HL-60 (cell line): ENCODE measurements around the gene ADTRP.

Experiments used
- DNase-seq, 2 experiments: peaks; one replicate each; pipeline ENCODE4 v3.0.0-alpha.2; 2010 to 2020; ENCODE audit warnings: low read depth in 1 of 2, low spot score in 1 of 2
- H3K27ac ChIP-seq: fragments of 250-450 bp; sonication (Bioruptor Pico); replicated peaks from 2 replicates; pipeline ENCODE4 v1.5.1; 2020; ENCODE audit warnings: mild to moderate bottlenecking, moderate library complexity
- H3K27me3 ChIP-seq: fragments of 250-450 bp; sonication (Bioruptor Pico); 2 replicates; pipeline ENCODE4 v1.5.1; 2021; ENCODE audit warnings: mild to moderate bottlenecking, moderate library complexity; ENCODE audit not compliant: insufficient read depth, poor library complexity, severe bottlenecking
- H3K4me3 ChIP-seq: replicated peaks from 2 replicates; pipeline ENCODE4 v1.5.1; 2011; ENCODE audit warnings: mild to moderate bottlenecking, control low read depth, low read length; ENCODE audit not compliant: insufficient read depth
- GABPA ChIP-seq: IDR thresholded peaks from 2 replicates; pipeline ENCODE4 v1.6.1; 2012; ENCODE audit warnings: low read depth
- POLR2AphosphoS5 ChIP-seq: IDR thresholded peaks from 2 replicates; pipeline ENCODE4 v1.6.1; 2012; ENCODE audit warnings: low read depth
- SPI1 ChIP-seq: IDR thresholded peaks from 2 replicates; pipeline ENCODE4 v1.6.1; 2012; ENCODE audit warnings: low read depth, mild to moderate bottlenecking, borderline replicate concordance
- TF ChIP-seq, protein P1 (sequence below): IDR thresholded peaks from one replicate; pipeline ENCODE4 v1.5.1; 2011; ENCODE audit warnings: low read length, control low read depth, inconsistent platforms; ENCODE audit not compliant: insufficient read depth
- TF ChIP-seq, protein P2 (sequence below): IDR thresholded peaks from 2 replicates; pipeline ENCODE4 v1.6.1; 2012; ENCODE audit warnings: low read depth; ENCODE audit not compliant: insufficient replicate concordance

Gene ADTRP

DNA sequence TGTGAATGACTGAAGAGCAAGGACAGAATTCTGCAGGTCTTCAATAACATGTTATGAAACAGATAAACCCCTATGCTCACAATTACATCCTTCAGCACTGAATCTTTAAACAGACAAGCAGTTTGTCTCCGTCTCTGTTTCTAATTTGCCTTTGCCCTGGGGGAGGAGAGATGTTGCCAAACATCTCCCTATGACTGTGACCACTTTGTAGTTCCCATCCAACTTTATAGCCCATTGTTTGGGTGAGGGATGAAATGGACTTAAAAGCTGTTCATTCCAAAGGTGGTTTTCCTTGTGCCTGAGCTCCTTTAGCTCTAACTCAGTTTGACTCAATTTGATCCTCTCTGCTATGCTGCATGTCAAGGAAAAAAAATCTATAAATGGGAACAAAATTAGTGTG is 19.5 kb upstream of the ADTRP start:
- TF ChIP-seq POLR2AphosphoS5 (no peak), SPI1 (no peak), GABPA (no peak)
- TF ChIP-seq, protein P1, sequence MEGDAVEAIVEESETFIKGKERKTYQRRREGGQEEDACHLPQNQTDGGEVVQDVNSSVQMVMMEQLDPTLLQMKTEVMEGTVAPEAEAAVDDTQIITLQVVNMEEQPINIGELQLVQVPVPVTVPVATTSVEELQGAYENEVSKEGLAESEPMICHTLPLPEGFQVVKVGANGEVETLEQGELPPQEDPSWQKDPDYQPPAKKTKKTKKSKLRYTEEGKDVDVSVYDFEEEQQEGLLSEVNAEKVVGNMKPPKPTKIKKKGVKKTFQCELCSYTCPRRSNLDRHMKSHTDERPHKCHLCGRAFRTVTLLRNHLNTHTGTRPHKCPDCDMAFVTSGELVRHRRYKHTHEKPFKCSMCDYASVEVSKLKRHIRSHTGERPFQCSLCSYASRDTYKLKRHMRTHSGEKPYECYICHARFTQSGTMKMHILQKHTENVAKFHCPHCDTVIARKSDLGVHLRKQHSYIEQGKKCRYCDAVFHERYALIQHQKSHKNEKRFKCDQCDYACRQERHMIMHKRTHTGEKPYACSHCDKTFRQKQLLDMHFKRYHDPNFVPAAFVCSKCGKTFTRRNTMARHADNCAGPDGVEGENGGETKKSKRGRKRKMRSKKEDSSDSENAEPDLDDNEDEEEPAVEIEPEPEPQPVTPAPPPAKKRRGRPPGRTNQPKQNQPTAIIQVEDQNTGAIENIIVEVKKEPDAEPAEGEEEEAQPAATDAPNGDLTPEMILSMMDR, result no peak
- H3K27me3 ChIP-seq, result no peaks in the 10 kb centered on the region
- DNase-seq, result no peak

DNA sequence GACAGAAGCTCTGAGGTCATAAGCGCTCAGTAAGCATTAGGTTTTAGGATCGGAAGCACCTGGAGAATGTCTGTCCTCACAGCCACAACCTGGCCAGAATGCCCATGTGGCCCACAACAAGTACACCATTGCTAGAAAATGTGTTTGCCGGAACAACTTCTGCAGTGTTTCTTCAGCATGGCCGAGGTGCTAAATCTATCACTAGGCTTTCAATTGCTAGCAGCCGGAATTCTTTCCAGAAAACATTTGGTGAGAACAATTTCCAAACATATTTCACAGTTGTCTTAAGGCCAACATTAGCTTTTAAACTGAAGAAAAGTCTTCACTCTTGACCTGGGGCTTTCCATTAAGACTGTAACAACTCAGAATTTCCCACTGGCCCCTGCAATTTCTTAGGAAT is 18.2 kb upstream of the ADTRP start:
- Histone ChIP-seq H3K4me3 (no peak overlapping the region), H3K27ac (no peak overlapping the region), H3K27me3 (no peaks in the 10 kb centered on the region)
- no peak for DNase-seq
- TF ChIP-seq SPI1, result no peak
- TF ChIP-seq, protein P1, result no peak
- TF ChIP-seq, protein P2, sequence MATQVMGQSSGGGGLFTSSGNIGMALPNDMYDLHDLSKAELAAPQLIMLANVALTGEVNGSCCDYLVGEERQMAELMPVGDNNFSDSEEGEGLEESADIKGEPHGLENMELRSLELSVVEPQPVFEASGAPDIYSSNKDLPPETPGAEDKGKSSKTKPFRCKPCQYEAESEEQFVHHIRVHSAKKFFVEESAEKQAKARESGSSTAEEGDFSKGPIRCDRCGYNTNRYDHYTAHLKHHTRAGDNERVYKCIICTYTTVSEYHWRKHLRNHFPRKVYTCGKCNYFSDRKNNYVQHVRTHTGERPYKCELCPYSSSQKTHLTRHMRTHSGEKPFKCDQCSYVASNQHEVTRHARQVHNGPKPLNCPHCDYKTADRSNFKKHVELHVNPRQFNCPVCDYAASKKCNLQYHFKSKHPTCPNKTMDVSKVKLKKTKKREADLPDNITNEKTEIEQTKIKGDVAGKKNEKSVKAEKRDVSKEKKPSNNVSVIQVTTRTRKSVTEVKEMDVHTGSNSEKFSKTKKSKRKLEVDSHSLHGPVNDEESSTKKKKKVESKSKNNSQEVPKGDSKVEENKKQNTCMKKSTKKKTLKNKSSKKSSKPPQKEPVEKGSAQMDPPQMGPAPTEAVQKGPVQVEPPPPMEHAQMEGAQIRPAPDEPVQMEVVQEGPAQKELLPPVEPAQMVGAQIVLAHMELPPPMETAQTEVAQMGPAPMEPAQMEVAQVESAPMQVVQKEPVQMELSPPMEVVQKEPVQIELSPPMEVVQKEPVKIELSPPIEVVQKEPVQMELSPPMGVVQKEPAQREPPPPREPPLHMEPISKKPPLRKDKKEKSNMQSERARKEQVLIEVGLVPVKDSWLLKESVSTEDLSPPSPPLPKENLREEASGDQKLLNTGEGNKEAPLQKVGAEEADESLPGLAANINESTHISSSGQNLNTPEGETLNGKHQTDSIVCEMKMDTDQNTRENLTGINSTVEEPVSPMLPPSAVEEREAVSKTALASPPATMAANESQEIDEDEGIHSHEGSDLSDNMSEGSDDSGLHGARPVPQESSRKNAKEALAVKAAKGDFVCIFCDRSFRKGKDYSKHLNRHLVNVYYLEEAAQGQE, result no peak

More for the DNA sequence above, 19.5 kb upstream of the ADTRP start:
- H3K27ac ChIP-seq, result no peak overlapping the region
- H3K4me3 ChIP-seq, result no peak overlapping the region

DNA sequence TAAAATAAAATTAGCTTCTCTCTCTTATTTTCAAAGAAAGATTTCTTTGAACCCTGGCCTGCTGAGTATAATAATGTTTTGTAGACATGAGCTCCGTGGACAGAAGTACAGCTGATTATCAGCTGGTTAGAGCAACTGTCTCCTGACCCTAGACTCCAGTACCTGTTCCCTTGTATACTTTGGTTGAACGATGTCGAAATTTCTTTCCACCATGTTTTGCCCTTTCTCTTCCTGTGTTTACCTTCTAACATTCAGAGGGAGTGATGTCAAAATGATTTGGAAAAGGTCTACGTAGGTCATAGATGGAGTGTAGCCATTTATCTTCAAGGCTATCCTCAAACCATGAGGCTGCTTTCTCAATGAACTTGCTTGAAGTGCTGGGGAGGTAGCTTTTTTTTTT is 16.8 kb upstream of the ADTRP start:
- Histone ChIP-seq H3K4me3 (no peak overlapping the region), H3K27ac (no peak overlapping the region), H3K27me3 (no peaks in the 10 kb centered on the region)
- DNase-seq, result no peak
- no peak for TF ChIP-seq POLR2AphosphoS5
- TF ChIP-seq, protein P2, result no peak
- TF ChIP-seq GABPA, result no peak
- no peak for TF ChIP-seq SPI1
- TF ChIP-seq, protein P1, result no peak

DNA sequence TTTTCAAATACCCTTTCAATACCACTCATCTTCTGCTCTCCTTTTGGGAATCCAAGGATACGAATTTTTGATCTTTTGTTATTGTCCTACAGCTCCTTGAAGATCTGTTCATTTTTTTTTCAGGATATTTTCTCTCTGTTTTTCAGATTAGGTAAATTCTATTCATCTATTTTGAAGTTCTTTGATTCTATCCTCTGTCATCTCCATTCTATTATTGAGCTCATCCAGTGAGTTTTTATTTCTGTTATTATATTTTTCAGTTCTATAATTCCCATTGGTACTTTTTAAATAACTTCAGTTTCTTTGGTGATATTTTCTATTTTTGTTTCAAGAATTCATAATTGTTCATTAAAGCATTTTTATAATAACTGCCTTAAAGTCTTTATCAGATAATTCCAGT is 14.7 kb upstream of the ADTRP start:
- TF ChIP-seq, protein P2, result no peak
- TF ChIP-seq, protein P1, result no peak
- no peak for DNase-seq
- Histone ChIP-seq H3K27ac (peak overlapping the region; percentile 50), H3K27me3 (no peaks in the 10 kb centered on the region), H3K4me3 (no peak overlapping the region)
